Nephron (organoid): ENCODE data around the gene PCP4.

ENCODE experiments used
- H3K27ac Mint-ChIP-seq, 3 experiments: 2 replicates each; pipeline ENCODE4 v1.8.0; 2020; ENCODE audit warnings: mixed read lengths in 3 of 3, mild to moderate bottlenecking in 2 of 3, moderate library complexity in 1 of 3
- H3K27me3 Mint-ChIP-seq: 2 replicates; pipeline ENCODE4 v1.8.0; 2021; ENCODE audit warnings: low read depth, mild to moderate bottlenecking, moderate library complexity, mixed read lengths
- H3K36me3 Mint-ChIP-seq: 2 replicates; pipeline ENCODE4 v1.8.0; 2020; ENCODE audit warnings: low read depth, mixed read lengths
- H3K4me1 Mint-ChIP-seq: 2 replicates; pipeline ENCODE4 v1.8.0; 2020; ENCODE audit warnings: mixed read lengths
- H3K4me3 Mint-ChIP-seq, 3 experiments: 2 replicates each; pipeline ENCODE4 v1.8.0; 2020; ENCODE audit warnings: mild to moderate bottlenecking in 3 of 3, mixed read lengths in 3 of 3, moderate library complexity in 2 of 3
- H3K9me3 Mint-ChIP-seq: 2 replicates; pipeline ENCODE4 v1.8.0; 2020; ENCODE audit warnings: mixed read lengths
- CTCF ChIP-seq, 3 experiments: fragments of 200-600 bp; sonication (generic); IDR thresholded peaks; one replicate each; pipeline ENCODE4 v1.5.0; 2021; ENCODE audit warnings: antibody characterized with exemption in 3 of 3; ENCODE audit not compliant: unreplicated experiment in 3 of 3

Gene PCP4

DNA sequence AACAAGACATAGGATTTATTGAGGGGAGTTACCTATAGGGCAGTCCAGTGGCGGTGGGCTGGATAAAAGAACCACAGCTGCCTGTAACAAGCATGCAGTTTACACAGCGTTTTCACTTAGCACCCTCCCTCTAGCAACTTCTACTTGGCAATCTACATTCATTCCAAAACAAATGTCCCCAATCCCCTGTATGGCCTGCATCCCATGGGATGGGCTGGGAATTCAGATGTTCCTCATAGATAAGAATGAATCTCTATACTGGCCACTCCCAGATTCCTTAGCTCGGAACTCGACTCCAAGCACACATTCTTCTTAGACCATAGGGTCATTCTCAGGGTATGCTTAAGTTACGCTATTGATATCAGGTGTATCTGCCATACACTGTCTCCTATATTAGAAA, 33.3 kb downstream of the PCP4 start:
- H3K4me3 Mint-ChIP-seq, result no peak overlapping the region
- H3K9me3 Mint-ChIP-seq, result no peaks in the 10 kb centered on the region
- no peak overlapping the region for H3K27ac Mint-ChIP-seq
- TF ChIP-seq CTCF (IDR thresholded peaks at IDR 0.05; ENCODE audit: unreplicated experiment in 3 of 3), result no peak
- no peaks in the 10 kb centered on the region for H3K36me3 Mint-ChIP-seq
- H3K4me1 Mint-ChIP-seq, result peaks cover 11% of the 10 kb centered on the region
- no peaks in the 10 kb centered on the region for H3K27me3 Mint-ChIP-seq

DNA sequence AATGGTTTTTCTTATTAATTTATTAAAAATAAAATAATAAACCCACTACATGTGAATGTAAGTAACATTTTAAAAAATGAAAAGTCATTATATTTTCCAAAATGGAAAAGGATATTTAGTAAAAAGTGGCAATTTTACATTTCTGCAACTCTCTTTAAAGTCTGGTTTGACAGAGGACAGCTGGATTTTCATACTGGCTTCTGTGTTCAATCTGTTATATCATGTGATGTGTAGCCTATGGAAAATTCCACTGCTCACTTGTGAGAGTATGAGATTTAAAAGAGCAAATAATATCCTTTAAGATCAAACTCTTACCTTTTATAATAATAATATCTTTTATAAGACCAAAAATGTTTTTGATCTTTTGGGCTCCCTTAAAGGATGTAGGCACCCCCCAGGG, 33.7 kb downstream of the PCP4 start:
- H3K27me3 Mint-ChIP-seq, result peaks cover 4% of the 10 kb centered on the region
- H3K9me3 Mint-ChIP-seq, result no peaks in the 10 kb centered on the region
- no peak overlapping the region for H3K27ac Mint-ChIP-seq

GRCh38 chr21:39902986-39903385, 35.7 kb downstream of the PCP4 start:
- H3K4me3 Mint-ChIP-seq, result no peak overlapping the region
- peaks cover 20% of the 10 kb centered on the region for H3K4me1 Mint-ChIP-seq
- peaks cover 6% of the 10 kb centered on the region for H3K27me3 Mint-ChIP-seq
- H3K36me3 Mint-ChIP-seq, result no peaks in the 10 kb centered on the region
- peak overlapping the region in 2 of 3 experiments; percentile 52 to 55 for H3K27ac Mint-ChIP-seq
- no peak for TF ChIP-seq CTCF (IDR thresholded peaks at IDR 0.05; ENCODE audit: unreplicated experiment in 3 of 3)
- H3K9me3 Mint-ChIP-seq, result no peaks in the 10 kb centered on the region

More for the DNA sequence above, 33.7 kb downstream of the PCP4 start:
- Mint-ChIP-seq H3K36me3 (no peaks in the 10 kb centered on the region), H3K4me1 (peaks cover 11% of the 10 kb centered on the region), H3K4me3 (no peak overlapping the region)
- no peak for TF ChIP-seq CTCF (IDR thresholded peaks at IDR 0.05; ENCODE audit: unreplicated experiment in 3 of 3)

- no peak for TF ChIP-seq CTCF (IDR thresholded peaks at IDR 0.05; ENCODE audit: unreplicated experiment in 3 of 3)
- Mint-ChIP-seq H3K4me3 (no peak overlapping the region), H3K9me3 (no peaks in the 10 kb centered on the region), H3K36me3 (no peaks in the 10 kb centered on the region), H3K4me1 (peaks cover 23% of the 10 kb centered on the region), H3K27me3 (peaks cover 6% of the 10 kb centered on the region), H3K27ac (no peak overlapping the region)
Measured at GRCh38 chr21:39904457-39904856, 37.2 kb downstream of the PCP4 start.

GRCh38 chr21:39908265-39908923, 41.2 kb downstream of the PCP4 start:
- Mint-ChIP-seq H3K9me3 (no peaks in the 10 kb centered on the region), H3K4me3 (no peak overlapping the region), H3K27ac (no peak overlapping the region), H3K4me1 (peaks cover 19% of the 10 kb centered on the region), H3K27me3 (peaks cover 6% of the 10 kb centered on the region), H3K36me3 (no peaks in the 10 kb centered on the region)
- TF ChIP-seq CTCF (IDR thresholded peaks at IDR 0.05; ENCODE audit: unreplicated experiment in 3 of 3), result no peak
